Measurements from ENCODE around the gene SPTAN1.

Gene SPTAN1

DNA sequence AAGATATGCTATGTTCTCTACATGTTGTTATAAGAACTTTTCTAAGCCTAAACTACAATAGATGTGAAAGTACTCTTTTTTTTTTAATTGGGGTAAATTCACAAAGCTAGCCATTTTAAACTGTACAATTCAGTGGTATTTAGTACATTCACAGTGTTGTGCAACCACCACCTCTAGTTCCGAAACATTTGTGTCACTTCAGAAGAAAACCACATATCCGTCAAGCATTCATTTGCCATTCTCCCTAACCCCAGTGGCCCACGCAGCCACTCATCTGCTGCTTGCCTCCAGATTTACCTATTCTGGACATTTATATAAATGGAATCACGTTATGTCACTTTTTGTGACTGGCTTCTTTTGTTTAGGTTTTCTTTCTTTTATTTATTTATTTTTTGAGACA, 43.1 kb downstream of the SPTAN1 start:
- Mint-ChIP-seq H3K36me3 (peaks cover 25% of the 10 kb centered on the region), H3K27me3 (no peaks in the 10 kb centered on the region), H3K4me3 (no peak overlapping the region), H3K4me1 (no peaks in the 10 kb centered on the region), H3K9me3 (no peaks in the 10 kb centered on the region), H3K27ac (no peak overlapping the region)
- DNase-seq (ENCODE audit: low spot score in 2 of 2) (no peak), ATAC-seq (ENCODE audit: low read depth) (no peak)

- H3K4me1 Mint-ChIP-seq: no peaks in the 10 kb centered on the region
- DNase-seq (ENCODE audit: low spot score in 2 of 2) (no peak), ATAC-seq (ENCODE audit: low read depth) (no peak)
- no peaks in the 10 kb centered on the region for H3K9me3 Mint-ChIP-seq
- no peak overlapping the region for H3K4me3 Mint-ChIP-seq
- no peaks in the 10 kb centered on the region for H3K27me3 Mint-ChIP-seq
- peaks cover 26% of the 10 kb centered on the region for H3K36me3 Mint-ChIP-seq
- H3K27ac Mint-ChIP-seq: no peak overlapping the region
Observed at GRCh38 chr9:128600099-128600498, 47.7 kb downstream of the SPTAN1 start.

DNA sequence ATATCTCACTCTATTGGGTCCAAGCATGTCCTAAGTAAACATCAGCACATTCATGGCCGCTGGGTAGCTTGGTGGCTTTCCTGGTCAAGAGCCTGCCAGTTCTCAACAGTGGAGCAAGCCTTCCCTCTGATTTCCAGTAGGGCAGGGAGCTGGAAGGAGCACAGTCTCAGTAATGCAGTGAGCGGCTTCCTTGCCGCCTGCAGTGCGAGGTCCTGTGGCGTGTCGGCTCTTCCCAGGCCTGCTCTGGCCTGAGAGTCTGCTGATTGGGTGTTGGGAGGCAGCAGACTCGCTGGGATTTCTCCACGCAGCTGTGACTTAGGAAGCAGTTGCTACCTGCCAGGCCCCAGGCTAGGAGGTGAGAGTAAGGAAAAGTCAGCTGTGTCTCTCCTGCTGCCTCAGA, 51.3 kb downstream of the SPTAN1 start:
- Mint-ChIP-seq H3K36me3 (peaks cover 30% of the 10 kb centered on the region), H3K4me3 (no peak overlapping the region), H3K27me3 (no peaks in the 10 kb centered on the region), H3K27ac (no peak overlapping the region), H3K4me1 (no peaks in the 10 kb centered on the region), H3K9me3 (no peaks in the 10 kb centered on the region)
- DNase-seq (ENCODE audit: low spot score in 2 of 2) (no peak), ATAC-seq (ENCODE audit: low read depth) (no peak)

DNA sequence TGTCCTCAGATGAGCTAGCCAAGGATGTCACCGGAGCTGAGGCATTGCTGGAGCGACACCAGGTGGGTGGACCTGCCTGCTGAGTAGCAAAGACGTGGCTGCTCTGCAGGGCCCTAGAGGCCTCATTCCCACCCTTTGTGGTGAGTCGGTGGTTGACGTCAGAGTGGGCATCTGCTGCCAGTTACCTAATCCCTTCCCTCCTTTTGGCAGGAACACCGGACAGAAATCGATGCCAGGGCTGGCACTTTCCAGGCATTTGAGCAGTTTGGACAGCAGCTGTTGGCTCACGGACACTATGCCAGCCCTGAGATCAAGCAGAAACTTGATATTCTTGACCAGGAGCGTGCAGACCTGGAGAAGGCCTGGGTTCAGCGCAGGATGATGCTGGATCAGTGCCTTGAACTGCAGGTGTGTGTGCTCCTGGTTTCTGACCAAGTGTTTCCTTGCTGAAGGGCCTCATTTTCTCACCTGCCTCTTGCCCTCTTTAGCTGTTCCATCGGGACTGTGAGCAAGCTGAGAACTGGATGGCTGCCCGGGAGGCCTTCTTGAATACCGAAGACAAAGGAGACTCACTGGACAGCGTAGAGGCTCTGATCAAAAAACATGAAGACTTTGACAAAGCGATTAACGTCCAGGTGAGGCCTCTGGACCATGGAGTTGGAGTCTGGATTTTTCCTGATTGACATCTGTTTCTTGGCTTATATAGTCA, 55.4 kb downstream of the SPTAN1 start:
- Mint-ChIP-seq H3K36me3 (peaks cover 37% of the 10 kb centered on the region), H3K4me3 (no peak overlapping the region), H3K4me1 (no peaks in the 10 kb centered on the region), H3K27ac (no peak overlapping the region), H3K9me3 (no peaks in the 10 kb centered on the region), H3K27me3 (no peaks in the 10 kb centered on the region)
- ATAC-seq (ENCODE audit: low read depth) (no peak), DNase-seq (ENCODE audit: low spot score in 2 of 2) (no peak)

- Mint-ChIP-seq H3K36me3 (peaks cover 37% of the 10 kb centered on the region), H3K4me3 (no peak overlapping the region), H3K4me1 (no peaks in the 10 kb centered on the region), H3K27ac (no peak overlapping the region), H3K27me3 (no peaks in the 10 kb centered on the region), H3K9me3 (no peaks in the 10 kb centered on the region)
- DNase-seq (ENCODE audit: low spot score in 2 of 2) (no peak), ATAC-seq (ENCODE audit: low read depth) (no peak)
Observed at GRCh38 chr9:128610897-128611296, 58.5 kb downstream of the SPTAN1 start.

- no peaks in the 10 kb centered on the region for H3K4me1 Mint-ChIP-seq
- no peak overlapping the region for H3K4me3 Mint-ChIP-seq
- ATAC-seq (ENCODE audit: low read depth) (no peak), DNase-seq (ENCODE audit: low spot score in 2 of 2) (no peak)
- no peak overlapping the region for H3K27ac Mint-ChIP-seq
- H3K9me3 Mint-ChIP-seq: no peaks in the 10 kb centered on the region
- peaks cover 39% of the 10 kb centered on the region for H3K36me3 Mint-ChIP-seq
- H3K27me3 Mint-ChIP-seq: no peaks in the 10 kb centered on the region
Observed at GRCh38 chr9:128611600-128612394, 59.4 kb downstream of the SPTAN1 start.

GRCh38 chr9:128614728-128615127, 62.3 kb downstream of the SPTAN1 start:
- ATAC-seq (ENCODE audit: low read depth) (no peak), DNase-seq (ENCODE audit: low spot score in 2 of 2) (no peak)
- peaks cover 37% of the 10 kb centered on the region for H3K36me3 Mint-ChIP-seq
- no peak overlapping the region for H3K4me3 Mint-ChIP-seq
- H3K27me3 Mint-ChIP-seq: no peaks in the 10 kb centered on the region
- H3K4me1 Mint-ChIP-seq: no peaks in the 10 kb centered on the region
- H3K27ac Mint-ChIP-seq: no peak overlapping the region
- H3K9me3 Mint-ChIP-seq: no peaks in the 10 kb centered on the region

- ATAC-seq (ENCODE audit: low read depth) (no peak), DNase-seq (ENCODE audit: low spot score in 2 of 2) (no peak)
- Mint-ChIP-seq H3K27me3 (no peaks in the 10 kb centered on the region), H3K4me1 (no peaks in the 10 kb centered on the region), H3K27ac (peak overlapping the region; percentile 31), H3K4me3 (no peak overlapping the region), H3K9me3 (no peaks in the 10 kb centered on the region), H3K36me3 (peaks cover 34% of the 10 kb centered on the region)
Observed at GRCh38 chr9:128615571-128615970, 63.2 kb downstream of the SPTAN1 start.

DNA sequence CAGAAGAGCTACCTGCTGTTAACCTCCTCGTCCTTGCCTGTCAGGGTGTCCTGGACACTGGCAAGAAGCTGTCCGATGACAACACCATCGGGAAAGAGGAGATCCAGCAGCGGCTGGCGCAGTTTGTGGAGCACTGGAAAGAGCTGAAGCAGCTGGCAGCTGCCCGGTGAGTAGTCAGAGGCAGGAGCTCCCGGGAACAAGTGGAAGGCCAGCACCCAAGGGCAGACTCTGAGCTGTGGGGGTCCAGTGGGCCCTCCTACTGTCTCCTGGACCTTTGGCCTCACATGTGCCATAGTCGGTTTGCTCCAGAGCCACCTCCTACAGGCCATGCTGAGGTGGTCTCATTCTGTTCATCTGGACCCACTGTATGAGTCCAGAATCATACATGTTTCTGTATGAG, 65.6 kb downstream of the SPTAN1 start:
- DNase-seq (ENCODE audit: low spot score in 2 of 2): no peak
- Mint-ChIP-seq H3K9me3 (no peaks in the 10 kb centered on the region), H3K36me3 (peaks cover 30% of the 10 kb centered on the region)

GRCh38 chr9:128619127-128619526, 66.7 kb downstream of the SPTAN1 start:
- Mint-ChIP-seq H3K4me1 (no peaks in the 10 kb centered on the region), H3K36me3 (peaks cover 26% of the 10 kb centered on the region), H3K27me3 (no peaks in the 10 kb centered on the region), H3K27ac (peak overlapping the region; percentile 47), H3K9me3 (no peaks in the 10 kb centered on the region), H3K4me3 (no peak overlapping the region)
- ATAC-seq (ENCODE audit: low read depth) (no peak), DNase-seq (ENCODE audit: low spot score in 2 of 2) (no peak)

More for the DNA sequence above, 65.6 kb downstream of the SPTAN1 start:
- no peak for ATAC-seq (ENCODE audit: low read depth)
- Mint-ChIP-seq H3K4me3 (no peak overlapping the region), H3K27me3 (no peaks in the 10 kb centered on the region), H3K4me1 (no peaks in the 10 kb centered on the region), H3K27ac (no peak overlapping the region)

- Mint-ChIP-seq H3K27ac (no peak overlapping the region), H3K36me3 (peaks cover 27% of the 10 kb centered on the region)
- ATAC-seq (ENCODE audit: low read depth): no peak
Observed at GRCh38 chr9:128619779-128620178, 67.4 kb downstream of the SPTAN1 start.

DNA sequence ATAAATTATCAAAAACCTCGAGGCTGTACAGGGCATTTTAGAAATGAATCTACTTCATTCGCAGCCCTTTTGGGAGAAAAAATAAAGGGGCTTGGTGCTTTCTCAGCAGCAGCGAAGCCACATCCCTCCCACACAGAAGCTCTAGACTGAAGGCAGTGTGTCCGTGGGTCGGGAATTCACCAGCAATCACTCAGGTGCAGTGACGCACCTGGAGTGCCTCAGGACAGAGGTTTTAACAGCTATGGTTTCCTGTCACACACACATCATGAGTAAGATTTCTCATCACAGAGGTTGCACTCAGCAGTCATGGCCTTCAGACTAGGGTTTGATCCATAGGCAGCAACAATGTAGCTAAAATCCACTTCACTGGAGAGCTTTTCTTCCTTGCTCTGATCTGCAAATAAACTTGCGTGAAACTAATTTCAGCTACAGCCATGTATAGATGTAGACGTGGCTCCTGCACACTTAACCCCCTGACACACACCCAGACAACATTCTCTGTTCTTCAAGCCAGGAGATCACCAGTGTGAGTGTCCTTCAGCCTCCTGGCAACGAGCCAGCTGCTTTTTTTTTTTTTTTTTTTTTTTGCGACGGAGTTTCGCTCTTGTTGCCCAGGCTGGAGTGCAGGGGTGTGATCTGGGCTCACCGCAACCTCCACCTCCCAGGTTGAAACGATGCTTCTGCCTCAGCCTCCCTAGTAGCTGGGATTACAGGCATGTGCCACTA, 69.5 kb downstream of the SPTAN1 start:
- H3K9me3 Mint-ChIP-seq: no peaks in the 10 kb centered on the region

More at GRCh38 chr9:128619779-128620178, 67.4 kb downstream of the SPTAN1 start:
- H3K4me3 Mint-ChIP-seq: no peak overlapping the region
- DNase-seq (ENCODE audit: low spot score in 2 of 2): no peak
- H3K4me1 Mint-ChIP-seq: no peaks in the 10 kb centered on the region
- no peaks in the 10 kb centered on the region for H3K27me3 Mint-ChIP-seq
- H3K9me3 Mint-ChIP-seq: no peaks in the 10 kb centered on the region

GRCh38 chr9:128624566-128624965, 72.2 kb downstream of the SPTAN1 start:
- DNase-seq (ENCODE audit: low spot score in 2 of 2) (no peak), ATAC-seq (ENCODE audit: low read depth) (no peak)
- Mint-ChIP-seq H3K36me3 (peaks cover 39% of the 10 kb centered on the region), H3K9me3 (no peaks in the 10 kb centered on the region), H3K4me3 (no peak overlapping the region), H3K27ac (no peak overlapping the region), H3K27me3 (no peaks in the 10 kb centered on the region), H3K4me1 (no peaks in the 10 kb centered on the region)

More for the DNA sequence above, 69.5 kb downstream of the SPTAN1 start:
- Mint-ChIP-seq H3K27ac (no peak overlapping the region), H3K4me3 (no peak overlapping the region), H3K27me3 (no peaks in the 10 kb centered on the region), H3K36me3 (peaks cover 35% of the 10 kb centered on the region), H3K4me1 (no peaks in the 10 kb centered on the region)
- ATAC-seq (ENCODE audit: low read depth) (no peak), DNase-seq (ENCODE audit: low spot score in 2 of 2) (no peak)
